ENCODE measurements around the gene COX15. TPM values are rescaled to one million over a fixed set of nuclear protein-coding genes. Genes with fewer than 3 reads are reported as not detected.
"Not testable (repeated sequence)": the region's sequence is repeated elsewhere in the genome, so short reads cannot be mapped to it uniquely, and the experiment has no call there.

The COX15 gene
- total RNA-seq, 1 donor from 2014 or later = 39.6 TPM

- H3K4me1 ChIP-seq = peaks cover 16% of the 10 kb centered on the region
- no peaks in the 10 kb centered on the region for H3K27me3 ChIP-seq (ENCODE audit: low read depth)
- H3K36me3 ChIP-seq = peaks cover 95% of the 10 kb centered on the region
- intact Hi-C loops (cut with micrococcal nuclease) = no loop called here
- TF ChIP-seq CTCF (IDR thresholded peaks at IDR 0.05; ENCODE audit: borderline replicate concordance) = no peak
- no peaks in the 10 kb centered on the region for H3K9me3 ChIP-seq (replicated peaks)
- H3K4me3 ChIP-seq = no peak overlapping the region
- no peak overlapping the region for H3K27ac ChIP-seq (replicated peaks)
- no peak for DNase-seq
Measured at GRCh38 chr10:99750641-99751040, 18.7 kb upstream of the COX15 start.

GRCh38 chr10:99748823-99749451, 17.0 kb upstream of the COX15 start:
- Histone ChIP-seq H3K9me3 (replicated peaks) (no peaks in the 10 kb centered on the region), H3K36me3 (peaks cover 95% of the 10 kb centered on the region), H3K27ac (replicated peaks) (peak overlapping the region; percentile 11), H3K27me3 (ENCODE audit: low read depth) (no peaks in the 10 kb centered on the region), H3K4me1 (peaks cover 16% of the 10 kb centered on the region), H3K4me3 (no peak overlapping the region)
- intact Hi-C loops (cut with micrococcal nuclease) = no loop called here
- DNase-seq = no peak
- no peak for TF ChIP-seq CTCF (IDR thresholded peaks at IDR 0.05; ENCODE audit: borderline replicate concordance)

- H3K27ac ChIP-seq (replicated peaks); DNase-seq; H3K9me3 ChIP-seq (replicated peaks); intact Hi-C loops (cut with micrococcal nuclease); H3K4me3 ChIP-seq; H3K27me3 ChIP-seq (ENCODE audit: low read depth): not testable (repeated sequence)
- H3K36me3 ChIP-seq = peaks cover 95% of the 10 kb centered on the region
- H3K4me1 ChIP-seq = peaks cover 37% of the 10 kb centered on the region
Measured at GRCh38 chr10:99746166-99746565, 14.2 kb upstream of the COX15 start.

- Histone ChIP-seq H3K9me3 (replicated peaks) (peaks cover 25% of the 10 kb centered on the region), H3K27me3 (ENCODE audit: low read depth) (no peaks in the 10 kb centered on the region), H3K27ac (replicated peaks) (no peak overlapping the region), H3K4me1 (peaks cover 34% of the 10 kb centered on the region), H3K4me3 (no peak overlapping the region), H3K36me3 (peaks cover 100% of the 10 kb centered on the region)
- no peak for TF ChIP-seq CTCF (IDR thresholded peaks at IDR 0.05; ENCODE audit: borderline replicate concordance)
- no peak for DNase-seq
- intact Hi-C loops (cut with micrococcal nuclease) = no loop called here
Measured at GRCh38 chr10:99743841-99744240, 11.9 kb upstream of the COX15 start.

GRCh38 chr10:99742701-99743100, 10.8 kb upstream of the COX15 start:
- no peak overlapping the region for H3K27ac ChIP-seq (replicated peaks)
- no peak for DNase-seq
- intact Hi-C loops (cut with micrococcal nuclease) = no loop called here
- H3K36me3 ChIP-seq = peaks cover 100% of the 10 kb centered on the region
- no peak overlapping the region for H3K4me3 ChIP-seq
- peaks cover 25% of the 10 kb centered on the region for H3K9me3 ChIP-seq (replicated peaks)
- H3K4me1 ChIP-seq = peaks cover 24% of the 10 kb centered on the region
- H3K27me3 ChIP-seq (ENCODE audit: low read depth) = no peaks in the 10 kb centered on the region
- TF ChIP-seq CTCF (IDR thresholded peaks at IDR 0.05; ENCODE audit: borderline replicate concordance) = no peak

GRCh38 chr10:99742254-99742653, 10.3 kb upstream of the COX15 start:
- no peak overlapping the region for H3K4me3 ChIP-seq
- DNase-seq = no peak
- peaks cover 21% of the 10 kb centered on the region for H3K4me1 ChIP-seq
- no peak for TF ChIP-seq CTCF (IDR thresholded peaks at IDR 0.05; ENCODE audit: borderline replicate concordance)
- peaks cover 25% of the 10 kb centered on the region for H3K9me3 ChIP-seq (replicated peaks)
- H3K27ac ChIP-seq (replicated peaks) = no peak overlapping the region
- intact Hi-C loops (cut with micrococcal nuclease) = no loop called here
- H3K27me3 ChIP-seq (ENCODE audit: low read depth) = no peaks in the 10 kb centered on the region
- H3K36me3 ChIP-seq = peaks cover 100% of the 10 kb centered on the region
